Esophagus squamous epithelium (tissue), 4 donors: ENCODE measurements around the gene SUSD1.

ENCODE experiments used
- POLR2A ChIP-seq, 4 donors: fragments of 450-650 bp; IDR thresholded peaks; one replicate each; pipeline ENCODE4 v1.6.1; 2017; ENCODE audit warnings: antibody characterized with exemption in 4 of 4, mild to moderate bottlenecking in 4 of 4, moderate library complexity in 3 of 4
- TF ChIP-seq, protein P1 (sequence below), 6 experiments: fragments of 450-650 bp in 4 of 6; fragments of 200-600 bp in 2 of 6; sonication (generic) in 2 of 6; IDR thresholded peaks; one replicate each; pipeline ENCODE4 v1.5.1; 2016 to 2019; ENCODE audit warnings: antibody characterized with exemption in 6 of 6, mild to moderate bottlenecking in 4 of 6, moderate library complexity in 4 of 6

DNA sequence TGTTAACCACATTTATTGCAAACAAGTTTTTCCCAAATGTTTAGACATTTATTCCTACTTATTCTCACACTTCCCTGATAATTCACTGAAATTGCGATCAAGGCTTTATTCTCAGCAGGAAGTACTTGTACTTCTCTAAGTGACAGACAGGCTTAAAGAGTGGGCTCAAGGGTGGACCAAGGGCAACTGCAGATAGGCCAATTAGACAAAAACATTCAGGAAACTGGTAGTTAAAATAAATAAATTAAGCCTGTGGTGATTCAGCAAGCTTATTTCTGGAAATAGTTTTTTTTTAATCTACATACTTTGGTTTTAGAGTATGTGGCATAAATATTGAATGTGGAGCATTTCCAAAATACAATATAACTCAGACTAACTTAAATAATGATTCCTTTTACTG is 142.4 kb downstream of the SUSD1 start:
- TF ChIP-seq, protein P1, sequence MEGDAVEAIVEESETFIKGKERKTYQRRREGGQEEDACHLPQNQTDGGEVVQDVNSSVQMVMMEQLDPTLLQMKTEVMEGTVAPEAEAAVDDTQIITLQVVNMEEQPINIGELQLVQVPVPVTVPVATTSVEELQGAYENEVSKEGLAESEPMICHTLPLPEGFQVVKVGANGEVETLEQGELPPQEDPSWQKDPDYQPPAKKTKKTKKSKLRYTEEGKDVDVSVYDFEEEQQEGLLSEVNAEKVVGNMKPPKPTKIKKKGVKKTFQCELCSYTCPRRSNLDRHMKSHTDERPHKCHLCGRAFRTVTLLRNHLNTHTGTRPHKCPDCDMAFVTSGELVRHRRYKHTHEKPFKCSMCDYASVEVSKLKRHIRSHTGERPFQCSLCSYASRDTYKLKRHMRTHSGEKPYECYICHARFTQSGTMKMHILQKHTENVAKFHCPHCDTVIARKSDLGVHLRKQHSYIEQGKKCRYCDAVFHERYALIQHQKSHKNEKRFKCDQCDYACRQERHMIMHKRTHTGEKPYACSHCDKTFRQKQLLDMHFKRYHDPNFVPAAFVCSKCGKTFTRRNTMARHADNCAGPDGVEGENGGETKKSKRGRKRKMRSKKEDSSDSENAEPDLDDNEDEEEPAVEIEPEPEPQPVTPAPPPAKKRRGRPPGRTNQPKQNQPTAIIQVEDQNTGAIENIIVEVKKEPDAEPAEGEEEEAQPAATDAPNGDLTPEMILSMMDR (IDR thresholded peaks at IDR 0.05): no peak
- TF ChIP-seq POLR2A (IDR thresholded peaks at IDR 0.05): no peak
